Measurements from ENCODE around the gene HTR7. TPM values are rescaled to one million over a fixed set of nuclear protein-coding genes. Genes with fewer than 3 reads are reported as not detected.

The HTR7 gene
- total RNA-seq, 4 donors from 2014 or later = 0.53 to 2.7 (median 1.2) TPM

DNA sequence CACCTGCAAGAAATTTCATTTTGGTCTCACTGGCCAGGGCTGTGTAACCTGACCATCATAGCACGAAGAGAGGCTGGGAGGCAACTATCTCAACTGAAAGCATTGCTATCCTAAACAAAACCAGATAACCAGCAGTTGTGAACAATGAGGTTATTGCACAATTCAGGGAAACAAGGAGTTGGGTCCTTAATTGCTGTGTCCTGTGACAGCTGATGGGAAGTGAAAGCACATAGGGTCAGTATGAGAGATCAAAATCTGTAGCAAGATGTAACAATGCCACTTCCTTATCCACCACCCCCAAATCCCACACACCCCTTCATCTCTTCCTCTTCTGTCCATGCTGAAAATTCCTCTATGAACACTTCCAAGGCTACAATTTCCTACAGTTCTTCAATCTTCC lies 80.2 kb downstream of the HTR7 start:
- TF ChIP-seq, protein P1, sequence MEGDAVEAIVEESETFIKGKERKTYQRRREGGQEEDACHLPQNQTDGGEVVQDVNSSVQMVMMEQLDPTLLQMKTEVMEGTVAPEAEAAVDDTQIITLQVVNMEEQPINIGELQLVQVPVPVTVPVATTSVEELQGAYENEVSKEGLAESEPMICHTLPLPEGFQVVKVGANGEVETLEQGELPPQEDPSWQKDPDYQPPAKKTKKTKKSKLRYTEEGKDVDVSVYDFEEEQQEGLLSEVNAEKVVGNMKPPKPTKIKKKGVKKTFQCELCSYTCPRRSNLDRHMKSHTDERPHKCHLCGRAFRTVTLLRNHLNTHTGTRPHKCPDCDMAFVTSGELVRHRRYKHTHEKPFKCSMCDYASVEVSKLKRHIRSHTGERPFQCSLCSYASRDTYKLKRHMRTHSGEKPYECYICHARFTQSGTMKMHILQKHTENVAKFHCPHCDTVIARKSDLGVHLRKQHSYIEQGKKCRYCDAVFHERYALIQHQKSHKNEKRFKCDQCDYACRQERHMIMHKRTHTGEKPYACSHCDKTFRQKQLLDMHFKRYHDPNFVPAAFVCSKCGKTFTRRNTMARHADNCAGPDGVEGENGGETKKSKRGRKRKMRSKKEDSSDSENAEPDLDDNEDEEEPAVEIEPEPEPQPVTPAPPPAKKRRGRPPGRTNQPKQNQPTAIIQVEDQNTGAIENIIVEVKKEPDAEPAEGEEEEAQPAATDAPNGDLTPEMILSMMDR (IDR thresholded peaks at IDR 0.05) = no peak
- TF ChIP-seq POLR2A (IDR thresholded peaks at IDR 0.05) = no peak
- H3K4me1 ChIP-seq = no peaks in the 10 kb centered on the region
- no peaks in the 10 kb centered on the region for H3K27me3 ChIP-seq
- H3K4me3 ChIP-seq = no peak overlapping the region
- no peaks in the 10 kb centered on the region for H3K36me3 ChIP-seq
- no peaks in the 10 kb centered on the region for H3K9me3 ChIP-seq
- 67 to 71% methylated on average over 1 of the region's 1 CpG for WGBS, 2 donors
- H3K27ac ChIP-seq = no peak overlapping the region
- intact Hi-C loops (cut with DNase I) = no loop called here
- no peak for DNase-seq

DNA sequence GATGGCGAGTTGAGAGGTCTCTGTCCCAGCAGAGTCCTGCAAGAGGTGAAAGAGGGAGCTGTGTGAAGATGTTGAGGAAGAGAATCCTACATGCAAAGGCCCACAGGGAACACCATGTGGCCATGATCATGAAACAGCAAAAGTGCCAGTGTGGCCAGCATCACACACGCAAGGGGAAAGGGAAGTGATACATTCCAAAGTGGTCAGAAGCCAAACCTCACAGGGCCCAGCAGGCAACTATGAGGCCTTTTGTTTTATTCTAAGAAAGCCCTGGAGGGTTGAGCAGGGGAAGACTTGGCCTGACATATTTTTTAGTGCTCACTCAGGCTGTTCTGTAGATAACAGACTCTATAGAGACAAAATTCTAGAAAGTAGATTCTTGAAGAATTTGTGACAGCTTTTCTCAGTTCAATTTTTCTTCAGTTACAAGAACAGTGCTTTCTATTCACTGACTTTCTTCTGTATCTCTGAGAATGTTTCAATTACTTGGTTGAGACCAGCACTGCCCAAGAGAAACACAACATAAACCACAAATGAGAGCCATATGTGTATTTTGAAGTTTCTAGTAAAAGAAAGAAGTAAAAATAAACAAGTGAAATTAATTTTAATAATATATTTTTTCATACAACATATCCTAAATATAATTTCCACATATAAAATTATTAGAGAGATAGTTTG lies 82.3 kb downstream of the HTR7 start:
- Histone ChIP-seq H3K27me3 (no peaks in the 10 kb centered on the region), H3K36me3 (no peaks in the 10 kb centered on the region), H3K4me1 (no peaks in the 10 kb centered on the region), H3K4me3 (no peak overlapping the region), H3K9me3 (no peaks in the 10 kb centered on the region), H3K27ac (no peak overlapping the region)
- intact Hi-C loops (cut with DNase I) = no loop called here
- TF ChIP-seq, protein P1 (IDR thresholded peaks at IDR 0.05) = no peak
- TF ChIP-seq POLR2A (IDR thresholded peaks at IDR 0.05) = no peak
- 46 to 74% methylated on average over 2 of the region's 2 CpGs for WGBS, 2 donors
- DNase-seq = no peak

DNA sequence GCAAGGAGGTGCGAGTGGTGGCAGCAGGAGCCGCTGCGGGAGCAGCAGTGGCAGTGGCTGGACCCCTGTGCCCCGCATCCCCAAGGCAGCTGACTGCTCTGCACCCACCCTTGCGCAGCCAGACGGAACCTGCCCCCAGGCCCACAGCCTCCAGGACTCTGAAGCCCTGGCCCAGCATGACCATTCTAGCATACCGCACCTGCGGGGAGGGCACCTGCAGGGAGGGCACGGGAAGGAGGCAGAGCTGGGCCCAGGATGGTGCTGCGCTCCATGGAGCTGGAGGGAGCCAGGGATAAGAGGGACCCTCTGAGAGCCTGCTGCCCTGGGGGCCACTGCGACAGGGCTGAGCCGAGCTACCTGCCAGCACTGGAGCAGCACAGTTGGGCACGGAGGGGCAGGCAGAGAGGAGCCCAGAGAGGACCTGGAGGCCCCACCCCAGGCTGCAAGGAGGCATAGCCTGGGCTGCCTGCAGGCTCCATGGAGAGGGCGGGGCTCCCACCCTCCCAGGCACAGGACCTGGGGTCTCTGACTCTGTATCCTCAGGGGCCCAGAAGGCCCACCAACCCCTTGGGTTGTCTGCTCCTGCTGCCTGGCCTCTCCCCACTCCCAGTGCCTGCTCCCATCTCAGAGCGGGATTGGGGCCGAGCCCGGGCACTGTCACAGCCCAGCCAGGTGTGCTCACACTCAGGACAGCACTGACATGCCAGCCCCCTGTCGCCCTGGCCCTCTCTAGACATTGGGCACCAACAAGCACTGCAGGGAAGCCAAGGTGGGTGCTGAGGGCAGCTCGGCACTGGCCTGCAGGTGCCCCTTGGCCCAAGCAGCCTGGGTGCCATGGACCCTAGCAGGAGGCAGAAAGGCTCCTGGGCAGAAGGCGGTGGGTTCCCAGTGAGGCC lies 87.6 kb downstream of the HTR7 start:
- Histone ChIP-seq H3K36me3 (no peaks in the 10 kb centered on the region), H3K4me3 (no peak overlapping the region), H3K27me3 (no peaks in the 10 kb centered on the region), H3K4me1 (no peaks in the 10 kb centered on the region), H3K27ac (no peak overlapping the region), H3K9me3 (no peaks in the 10 kb centered on the region)
- no peak for DNase-seq
- 89 to 97% methylated on average over 3 to 8 of the region's 20 CpGs for WGBS, 2 donors
- TF ChIP-seq, protein P1 (IDR thresholded peaks at IDR 0.05) = no peak
- no peak for TF ChIP-seq POLR2A (IDR thresholded peaks at IDR 0.05)
- intact Hi-C loops (cut with DNase I) = no loop called here

DNA sequence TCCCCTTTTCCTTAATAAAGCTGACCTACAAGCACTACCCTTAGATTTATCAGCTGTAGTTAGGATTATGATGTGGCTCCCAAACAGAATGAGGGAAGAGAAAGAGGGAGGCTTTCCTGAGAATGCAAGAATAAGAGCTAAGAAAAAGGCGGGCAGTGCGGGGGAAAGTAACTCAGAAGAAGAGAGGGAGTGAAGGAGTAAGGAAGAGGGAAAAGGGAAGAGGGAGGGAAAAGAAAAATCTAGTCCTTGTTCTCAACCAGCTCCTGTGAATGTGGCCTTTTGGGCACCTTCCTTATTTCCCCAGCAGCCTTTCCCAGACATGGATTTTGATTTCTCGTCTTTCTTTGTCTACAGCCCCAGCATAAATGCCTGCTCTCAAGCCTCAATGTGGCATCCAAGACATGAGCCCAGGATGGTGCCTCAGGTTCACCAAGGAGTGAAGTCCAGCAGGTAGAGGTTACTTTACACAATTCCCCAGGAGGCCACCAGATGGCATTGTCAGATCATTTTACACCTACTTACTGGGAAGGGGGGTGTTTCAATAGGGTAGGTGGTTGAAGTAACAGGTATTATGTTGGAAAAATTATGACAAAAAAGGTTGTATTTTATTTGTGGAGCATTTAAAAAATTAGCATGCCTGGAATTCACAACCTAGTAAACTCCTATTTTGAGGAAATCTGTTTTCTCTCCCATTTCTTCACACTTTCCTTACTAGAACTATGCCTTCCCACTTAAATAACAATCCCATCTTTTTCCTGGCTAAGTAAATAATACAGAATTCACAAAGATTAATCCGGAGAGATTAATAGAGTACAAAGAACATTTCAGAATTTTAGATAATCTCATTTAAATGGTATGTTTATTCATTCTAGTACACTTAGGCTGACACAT lies 106.5 kb downstream of the HTR7 start:
- no peak overlapping the region for H3K4me3 ChIP-seq
- WGBS, 2 donors = 37 to 47% methylated on average over 4 of the region's 4 CpGs
- peaks cover 0 to 7% (median 0%) of the 10 kb centered on the region in 3 donors for H3K4me1 ChIP-seq
- no peak for DNase-seq
- intact Hi-C loops (cut with DNase I) = loop anchor here (5.0 kb wide), 1 partner anchor 111 kb away; no protein-coding TSS in a partner anchor
- H3K27me3 ChIP-seq = peaks cover 0 to 5% (median 0%) of the 10 kb centered on the region in 4 donors
- no peaks in the 10 kb centered on the region for H3K36me3 ChIP-seq
- TF ChIP-seq, protein P1 (IDR thresholded peaks at IDR 0.05) = peak in 5 of 6 experiments; percentile 57 to 75 (median 61)
- no peak for TF ChIP-seq POLR2A (IDR thresholded peaks at IDR 0.05)
- H3K9me3 ChIP-seq = no peaks in the 10 kb centered on the region
- no peak overlapping the region for H3K27ac ChIP-seq
